ENCODE measurements around the gene NBEAL2.

GRCh38 chr3:47036145-47036544 is 56.7 kb downstream of the NBEAL2 start:
- TF ChIP-seq EZH2phosphoT487 (IDR thresholded peaks at IDR 0.05; ENCODE audit: low read depth, severe bottlenecking, unreplicated experiment) (no peak), CTCF (IDR thresholded peaks at IDR 0.05; ENCODE audit: poor library complexity) (no peak), EZH2 (IDR thresholded peaks at IDR 0.05; ENCODE audit: borderline replicate concordance) (no peak)

Measured in hepatocyte (in vitro differentiated cells).